ENCODE measurements around the gene SLC25A39. TPM values are rescaled to one million over a fixed set of nuclear protein-coding genes. Genes with fewer than 3 reads are reported as not detected.

The SLC25A39 gene
- total and polyA plus RNA-seq, 2 of the 13 experiments (the other 11 are each of a cell fraction or from before 2014, with no cell fraction given) = 144 to 151 TPM

DNA sequence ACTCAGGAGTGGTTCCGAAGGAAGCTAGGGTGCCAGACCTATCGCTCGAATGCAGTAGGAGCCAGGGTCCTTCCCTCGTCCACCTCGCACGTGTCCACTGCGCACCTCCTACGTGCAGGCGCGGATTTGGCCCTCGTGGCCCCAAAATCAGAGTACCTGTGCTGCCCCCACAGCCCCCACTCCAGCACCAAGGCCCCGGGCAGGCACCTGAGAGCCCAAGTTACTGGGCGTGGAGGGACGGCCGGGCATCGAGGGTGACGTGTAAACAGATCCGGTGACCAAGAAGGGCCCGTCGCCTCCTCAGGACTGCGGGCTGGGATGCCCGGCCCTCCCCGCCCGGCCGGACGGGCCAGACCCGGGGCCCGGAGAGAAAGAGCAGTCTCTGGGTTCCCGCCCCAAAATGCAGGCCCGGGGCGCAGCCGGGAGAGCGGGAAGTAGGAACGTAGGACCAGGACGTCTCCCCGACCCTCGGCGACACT lies 492 bp downstream of the SLC25A39 start (continued):
- TF ChIP-seq, protein P1, sequence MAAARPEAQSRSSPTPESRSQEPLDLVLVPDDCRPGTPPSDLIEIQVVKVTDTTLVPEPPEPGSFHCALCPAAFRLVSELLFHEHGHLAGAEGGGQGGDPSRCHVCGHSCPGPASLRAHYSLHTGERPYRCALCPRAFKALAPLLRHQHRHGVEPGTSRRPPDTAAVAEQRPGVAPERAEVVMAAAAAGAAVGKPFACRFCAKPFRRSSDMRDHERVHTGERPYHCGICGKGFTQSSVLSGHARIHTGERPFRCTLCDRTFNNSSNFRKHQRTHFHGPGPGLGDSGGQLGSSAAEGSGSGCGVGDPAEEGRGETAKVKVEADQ (CRISPR knock-in tag; IDR thresholded peaks at IDR 0.05; ENCODE audit: borderline replicate concordance) = no peak
- TF ChIP-seq, protein P2, sequence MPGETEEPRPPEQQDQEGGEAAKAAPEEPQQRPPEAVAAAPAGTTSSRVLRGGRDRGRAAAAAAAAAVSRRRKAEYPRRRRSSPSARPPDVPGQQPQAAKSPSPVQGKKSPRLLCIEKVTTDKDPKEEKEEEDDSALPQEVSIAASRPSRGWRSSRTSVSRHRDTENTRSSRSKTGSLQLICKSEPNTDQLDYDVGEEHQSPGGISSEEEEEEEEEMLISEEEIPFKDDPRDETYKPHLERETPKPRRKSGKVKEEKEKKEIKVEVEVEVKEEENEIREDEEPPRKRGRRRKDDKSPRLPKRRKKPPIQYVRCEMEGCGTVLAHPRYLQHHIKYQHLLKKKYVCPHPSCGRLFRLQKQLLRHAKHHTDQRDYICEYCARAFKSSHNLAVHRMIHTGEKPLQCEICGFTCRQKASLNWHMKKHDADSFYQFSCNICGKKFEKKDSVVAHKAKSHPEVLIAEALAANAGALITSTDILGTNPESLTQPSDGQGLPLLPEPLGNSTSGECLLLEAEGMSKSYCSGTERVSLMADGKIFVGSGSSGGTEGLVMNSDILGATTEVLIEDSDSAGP (CRISPR knock-in tag; IDR thresholded peaks at IDR 0.05; ENCODE audit: borderline replicate concordance) = peak; percentile 52; the same call in 1 of the 2 replicates
- no peak for TF ChIP-seq NFE2L2 (IDR thresholded peaks at IDR 0.05; ENCODE audit: low read length)
- TF ChIP-seq PHF8 (CRISPR knock-in tag; IDR thresholded peaks at IDR 0.05) = peak; percentile 24; the same call in 1 of the 2 replicates
- peak; percentile 55 for TF ChIP-seq ZNF564 (CRISPR knock-in tag; IDR thresholded peaks at IDR 0.05)
- no peak for TF ChIP-seq NCOA2 (CRISPR knock-in tag; IDR thresholded peaks at IDR 0.05)
- no peak for TF ChIP-seq PHF20 (CRISPR knock-in tag; IDR thresholded peaks at IDR 0.05)
- no peak for TF ChIP-seq SMAD9 (CRISPR knock-in tag; IDR thresholded peaks at IDR 0.05)
- TF ChIP-seq ZNF552 (CRISPR knock-in tag; IDR thresholded peaks at IDR 0.05; ENCODE audit: borderline replicate concordance) = no peak
- no peak for TF ChIP-seq CENPT (CRISPR knock-in tag; IDR thresholded peaks at IDR 0.05; ENCODE audit: low read depth)
- TF ChIP-seq ZNF724P (CRISPR knock-in tag; IDR thresholded peaks at IDR 0.05; ENCODE audit: borderline replicate concordance) = no peak
- no peak for TF ChIP-seq TCF7L2 (IDR thresholded peaks at IDR 0.05; ENCODE audit: low read depth, low read length)
- TF ChIP-seq BRCA1 (CRISPR knock-in tag; IDR thresholded peaks at IDR 0.05) = no peak
- TF ChIP-seq, protein P3, sequence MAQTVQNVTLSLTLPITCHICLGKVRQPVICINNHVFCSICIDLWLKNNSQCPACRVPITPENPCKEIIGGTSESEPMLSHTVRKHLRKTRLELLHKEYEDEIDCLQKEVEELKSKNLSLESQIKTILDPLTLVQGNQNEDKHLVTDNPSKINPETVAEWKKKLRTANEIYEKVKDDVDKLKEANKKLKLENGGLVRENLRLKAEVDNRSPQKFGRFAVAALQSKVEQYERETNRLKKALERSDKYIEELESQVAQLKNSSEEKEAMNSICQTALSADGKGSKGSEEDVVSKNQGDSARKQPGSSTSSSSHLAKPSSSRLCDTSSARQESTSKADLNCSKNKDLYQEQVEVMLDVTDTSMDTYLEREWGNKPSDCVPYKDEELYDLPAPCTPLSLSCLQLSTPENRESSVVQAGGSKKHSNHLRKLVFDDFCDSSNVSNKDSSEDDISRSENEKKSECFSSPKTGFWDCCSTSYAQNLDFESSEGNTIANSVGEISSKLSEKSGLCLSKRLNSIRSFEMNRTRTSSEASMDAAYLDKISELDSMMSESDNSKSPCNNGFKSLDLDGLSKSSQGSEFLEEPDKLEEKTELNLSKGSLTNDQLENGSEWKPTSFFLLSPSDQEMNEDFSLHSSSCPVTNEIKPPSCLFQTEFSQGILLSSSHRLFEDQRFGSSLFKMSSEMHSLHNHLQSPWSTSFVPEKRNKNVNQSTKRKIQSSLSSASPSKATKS (CRISPR knock-in tag; IDR thresholded peaks at IDR 0.05) = 0 out of 2 replicates have a peak, but pooled peaks have one; percentile 79
- TF ChIP-seq ZBTB21 (CRISPR knock-in tag; IDR thresholded peaks at IDR 0.05) = no peak
- no peak for TF ChIP-seq MAFF (IDR thresholded peaks at IDR 0.05; ENCODE audit: low read depth, low read length)
- no peak; the same call in 1 of the 2 replicates for TF ChIP-seq HDAC2 (CRISPR knock-in tag; IDR thresholded peaks at IDR 0.05)
- TF ChIP-seq SNAPC2 (CRISPR knock-in tag; IDR thresholded peaks at IDR 0.05) = no peak
- TF ChIP-seq SNRNP70 (IDR thresholded peaks at IDR 0.05; ENCODE audit: low read depth, low read length) = no peak
- TF ChIP-seq TRIM24 (CRISPR knock-in tag; IDR thresholded peaks at IDR 0.05) = no peak
- TF ChIP-seq, protein P4, sequence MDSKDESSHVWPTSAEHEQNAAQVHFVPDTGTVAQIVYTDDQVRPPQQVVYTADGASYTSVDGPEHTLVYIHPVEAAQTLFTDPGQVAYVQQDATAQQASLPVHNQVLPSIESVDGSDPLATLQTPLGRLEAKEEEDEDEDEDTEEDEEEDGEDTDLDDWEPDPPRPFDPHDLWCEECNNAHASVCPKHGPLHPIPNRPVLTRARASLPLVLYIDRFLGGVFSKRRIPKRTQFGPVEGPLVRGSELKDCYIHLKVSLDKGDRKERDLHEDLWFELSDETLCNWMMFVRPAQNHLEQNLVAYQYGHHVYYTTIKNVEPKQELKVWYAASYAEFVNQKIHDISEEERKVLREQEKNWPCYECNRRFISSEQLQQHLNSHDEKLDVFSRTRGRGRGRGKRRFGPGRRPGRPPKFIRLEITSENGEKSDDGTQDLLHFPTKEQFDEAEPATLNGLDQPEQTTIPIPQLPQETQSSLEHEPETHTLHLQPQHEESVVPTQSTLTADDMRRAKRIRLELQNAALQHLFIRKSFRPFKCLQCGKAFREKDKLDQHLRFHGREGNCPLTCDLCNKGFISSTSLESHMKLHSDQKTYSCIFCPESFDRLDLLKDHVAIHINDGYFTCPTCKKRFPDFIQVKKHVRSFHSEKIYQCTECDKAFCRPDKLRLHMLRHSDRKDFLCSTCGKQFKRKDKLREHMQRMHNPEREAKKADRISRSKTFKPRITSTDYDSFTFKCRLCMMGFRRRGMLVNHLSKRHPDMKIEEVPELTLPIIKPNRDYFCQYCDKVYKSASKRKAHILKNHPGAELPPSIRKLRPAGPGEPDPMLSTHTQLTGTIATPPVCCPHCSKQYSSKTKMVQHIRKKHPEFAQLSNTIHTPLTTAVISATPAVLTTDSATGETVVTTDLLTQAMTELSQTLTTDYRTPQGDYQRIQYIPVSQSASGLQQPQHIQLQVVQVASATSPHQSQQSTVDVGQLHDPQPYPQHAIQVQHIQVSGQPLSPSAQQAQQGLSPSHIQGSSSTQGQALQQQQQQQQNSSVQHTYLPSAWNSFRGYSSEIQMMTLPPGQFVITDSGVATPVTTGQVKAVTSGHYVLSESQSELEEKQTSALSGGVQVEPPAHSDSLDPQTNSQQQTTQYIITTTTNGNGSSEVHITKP (CRISPR knock-in tag; IDR thresholded peaks at IDR 0.05; ENCODE audit: low read depth) = no peak
- TF ChIP-seq, protein P5, sequence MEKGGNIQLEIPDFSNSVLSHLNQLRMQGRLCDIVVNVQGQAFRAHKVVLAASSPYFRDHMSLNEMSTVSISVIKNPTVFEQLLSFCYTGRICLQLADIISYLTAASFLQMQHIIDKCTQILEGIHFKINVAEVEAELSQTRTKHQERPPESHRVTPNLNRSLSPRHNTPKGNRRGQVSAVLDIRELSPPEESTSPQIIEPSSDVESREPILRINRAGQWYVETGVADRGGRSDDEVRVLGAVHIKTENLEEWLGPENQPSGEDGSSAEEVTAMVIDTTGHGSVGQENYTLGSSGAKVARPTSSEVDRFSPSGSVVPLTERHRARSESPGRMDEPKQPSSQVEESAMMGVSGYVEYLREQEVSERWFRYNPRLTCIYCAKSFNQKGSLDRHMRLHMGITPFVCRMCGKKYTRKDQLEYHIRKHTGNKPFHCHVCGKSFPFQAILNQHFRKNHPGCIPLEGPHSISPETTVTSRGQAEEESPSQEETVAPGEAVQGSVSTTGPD (CRISPR knock-in tag; IDR thresholded peaks at IDR 0.05) = no peak
